ENCODE results near the gene UAP1L1.

UAP1L1 gene

GRCh38 chr9:137096785-137097546 lies 19.6 kb downstream of the UAP1L1 start:
- no peak for TF ChIP-seq CTCF (IDR thresholded peaks at IDR 0.05; ENCODE audit: borderline replicate concordance, control extremely low read depth, extremely low read depth, insufficient read depth, missing control alignments)
- DNase-seq (ENCODE audit: low spot score): no peak
- in situ Hi-C loops (cut with MboI; ENCODE audit: low sequenced_read_pairs, unreplicated experiment): no loop called here

GRCh38 chr9:137097761-137098462 lies 20.6 kb downstream of the UAP1L1 start:
- in situ Hi-C loops (cut with MboI; ENCODE audit: low sequenced_read_pairs, unreplicated experiment): no loop called here
- no peak for DNase-seq (ENCODE audit: low spot score)
- TF ChIP-seq CTCF (IDR thresholded peaks at IDR 0.05; ENCODE audit: borderline replicate concordance, control extremely low read depth, extremely low read depth, insufficient read depth, missing control alignments): no peak

- DNase-seq (ENCODE audit: low spot score): no peak
- in situ Hi-C loops (cut with MboI; ENCODE audit: low sequenced_read_pairs, unreplicated experiment): no loop called here
- no peak for TF ChIP-seq CTCF (IDR thresholded peaks at IDR 0.05; ENCODE audit: borderline replicate concordance, control extremely low read depth, extremely low read depth, insufficient read depth, missing control alignments)
Measured at GRCh38 chr9:137099231-137099630, 21.9 kb downstream of the UAP1L1 start.

GRCh38 chr9:137103206-137103999 lies 26.1 kb downstream of the UAP1L1 start:
- DNase-seq (ENCODE audit: low spot score): no peak
- TF ChIP-seq CTCF (IDR thresholded peaks at IDR 0.05; ENCODE audit: borderline replicate concordance, control extremely low read depth, extremely low read depth, insufficient read depth, missing control alignments): no peak
- in situ Hi-C loops (cut with MboI; ENCODE audit: low sequenced_read_pairs, unreplicated experiment): no loop called here

- no peak for DNase-seq (ENCODE audit: low spot score)
- no peak for TF ChIP-seq CTCF (IDR thresholded peaks at IDR 0.05; ENCODE audit: borderline replicate concordance, control extremely low read depth, extremely low read depth, insufficient read depth, missing control alignments)
- in situ Hi-C loops (cut with MboI; ENCODE audit: low sequenced_read_pairs, unreplicated experiment): no loop called here
Measured at GRCh38 chr9:137105814-137106661, 28.7 kb downstream of the UAP1L1 start.
